Right atrium auricular region (tissue), 2 donors: ENCODE results near the gene NUMBL. TPM values are rescaled to one million over a fixed set of nuclear protein-coding genes. Genes with fewer than 3 reads are reported as not detected.
A peak's percentile ranks its signal among the peaks of the same experiment; 100 is the strongest.

Experiments
- DNase-seq: peaks from one replicate; pipeline ENCODE4 v3.0.0-alpha.2; 2019; ENCODE audit warnings: low spot score
- H3K27ac ChIP-seq, 2 donors: fragments of 200-600 bp; sonication (generic); 1 replicate in 1 of 2; 2 replicates in 1 of 2; pipeline ENCODE4 v1.5.1; 2016 to 2019
- H3K27me3 ChIP-seq, 2 donors: fragments of 200-600 bp; sonication (generic); one replicate each; pipeline versions ENCODE4 v1.5.1 to v1.6.0; 2017 to 2019
- H3K36me3 ChIP-seq: fragments of 200-600 bp; sonication (generic); one replicate; pipeline ENCODE4 v1.5.1; 2016
- H3K4me1 ChIP-seq, 2 donors: fragments of 200-600 bp; sonication (generic); one replicate each; pipeline versions ENCODE4 v1.5.1 to v1.6.0; 2017 to 2019
- H3K4me3 ChIP-seq, 2 donors: fragments of 200-600 bp; sonication (generic); 1 replicate in 1 of 2; 2 replicates in 1 of 2; pipeline ENCODE4 v1.5.1; 2017 to 2019; ENCODE audit warnings: mild to moderate bottlenecking in 1 of 2, moderate library complexity in 1 of 2
- H3K9me3 ChIP-seq, 2 donors: fragments of 200-600 bp; sonication (generic); one replicate each; pipeline ENCODE4 v1.5.1; 2019
- CTCF ChIP-seq, 2 donors: fragments of 200-600 bp; sonication (generic); IDR thresholded peaks; one replicate each; pipeline ENCODE4 v1.5.1; 2019; ENCODE audit warnings: antibody characterized with exemption in 2 of 2
- total RNA-seq, 2 donors: library from RNA; depleted of rRNA; stranded (reverse); fragments of >200 nt; gene quantifications; one replicate each; pipeline ENCODE4 v1.1.0, GENCODE V29; 2016

Gene NUMBL
- total RNA-seq, 2 donors from 2014 or later = 11.2 to 28.1 TPM

- Histone ChIP-seq H3K27me3 (no peaks in the 10 kb centered on the region), H3K4me1 (no peaks in the 10 kb centered on the region), H3K27ac (no peak overlapping the region), H3K9me3 (no peaks in the 10 kb centered on the region), H3K4me3 (no peak overlapping the region), H3K36me3 (peaks cover 70% of the 10 kb centered on the region)
- no peak for TF ChIP-seq CTCF (IDR thresholded peaks at IDR 0.05)
- no peak for DNase-seq
Measured at GRCh38 chr19:40623403-40624251, 66.8 kb downstream of the NUMBL start.

- H3K27me3 ChIP-seq = no peaks in the 10 kb centered on the region
- H3K9me3 ChIP-seq = no peaks in the 10 kb centered on the region
- no peak overlapping the region for H3K27ac ChIP-seq
- peaks cover 77% of the 10 kb centered on the region for H3K36me3 ChIP-seq
- TF ChIP-seq CTCF (IDR thresholded peaks at IDR 0.05) = no peak
- H3K4me1 ChIP-seq = no peaks in the 10 kb centered on the region
- no peak for DNase-seq
- H3K4me3 ChIP-seq = no peak overlapping the region
Measured at GRCh38 chr19:40622773-40623075, 67.7 kb downstream of the NUMBL start.

GRCh38 chr19:40621966-40622772 lies 68.3 kb downstream of the NUMBL start:
- no peak for TF ChIP-seq CTCF (IDR thresholded peaks at IDR 0.05)
- no peaks in the 10 kb centered on the region for H3K9me3 ChIP-seq
- H3K4me1 ChIP-seq = no peaks in the 10 kb centered on the region
- H3K4me3 ChIP-seq = no peak overlapping the region
- no peak for DNase-seq
- H3K27me3 ChIP-seq = no peaks in the 10 kb centered on the region
- H3K36me3 ChIP-seq = peaks cover 83% of the 10 kb centered on the region
- H3K27ac ChIP-seq = no peak overlapping the region

- peaks cover 83% of the 10 kb centered on the region for H3K36me3 ChIP-seq
- no peak overlapping the region for H3K27ac ChIP-seq
- no peaks in the 10 kb centered on the region for H3K9me3 ChIP-seq
- H3K27me3 ChIP-seq = no peaks in the 10 kb centered on the region
- TF ChIP-seq CTCF (IDR thresholded peaks at IDR 0.05) = no peak
- DNase-seq = no peak
- no peaks in the 10 kb centered on the region for H3K4me1 ChIP-seq
- H3K4me3 ChIP-seq = no peak overlapping the region
Measured at GRCh38 chr19:40621283-40621682, 69.2 kb downstream of the NUMBL start.

- TF ChIP-seq CTCF (IDR thresholded peaks at IDR 0.05) = no peak
- H3K27ac ChIP-seq = peak overlapping the region; percentile 26 to 28
- H3K27me3 ChIP-seq = no peaks in the 10 kb centered on the region
- no peak for DNase-seq
- H3K36me3 ChIP-seq = peaks cover 73% of the 10 kb centered on the region
- no peaks in the 10 kb centered on the region for H3K9me3 ChIP-seq
- no peak overlapping the region for H3K4me3 ChIP-seq
- H3K4me1 ChIP-seq = peaks cover 0 to 2% of the 10 kb centered on the region in 2 donors
Measured at GRCh38 chr19:40620161-40620485, 70.3 kb downstream of the NUMBL start.
